AG04449 (cell line): ENCODE data around the gene PPIP5K2.

Source experiments
- CTCF ChIA-PET: fragments of 350-600 bp; formaldehyde crosslinking; extraction: SDS; loops from one replicate; lab custom pipeline; 2021; ENCODE audit warnings: antibody characterized with exemption; lab: Yijun Ruan, JAX
- POLR2A ChIA-PET: fragments of 400-600, 350-600 bp; formaldehyde crosslinking; extraction: SDS; loops from one replicate; lab custom pipeline; 2020; ENCODE audit warnings: antibody characterized with exemption, inconsistent platforms; lab: Yijun Ruan, JAX
- DNase-seq: peaks from one replicate; pipeline ENCODE4 v3.0.0-alpha.2; 2010; ENCODE audit warnings: low read depth, low spot score
- H3K4me3 ChIP-seq: 2 replicates; pipeline ENCODE4 v1.5.1; 2011; ENCODE audit warnings: low read depth, mild to moderate bottlenecking, control low read depth, low read length
- TF ChIP-seq, protein P1 (sequence below): IDR thresholded peaks from one replicate; pipeline ENCODE4 v1.5.1; 2011; ENCODE audit warnings: mild to moderate bottlenecking, moderate library complexity, low read length, control low read depth, inconsistent platforms; ENCODE audit not compliant: insufficient read depth; ENCODE audit errors: missing control alignments

PPIP5K2 gene

DNA sequence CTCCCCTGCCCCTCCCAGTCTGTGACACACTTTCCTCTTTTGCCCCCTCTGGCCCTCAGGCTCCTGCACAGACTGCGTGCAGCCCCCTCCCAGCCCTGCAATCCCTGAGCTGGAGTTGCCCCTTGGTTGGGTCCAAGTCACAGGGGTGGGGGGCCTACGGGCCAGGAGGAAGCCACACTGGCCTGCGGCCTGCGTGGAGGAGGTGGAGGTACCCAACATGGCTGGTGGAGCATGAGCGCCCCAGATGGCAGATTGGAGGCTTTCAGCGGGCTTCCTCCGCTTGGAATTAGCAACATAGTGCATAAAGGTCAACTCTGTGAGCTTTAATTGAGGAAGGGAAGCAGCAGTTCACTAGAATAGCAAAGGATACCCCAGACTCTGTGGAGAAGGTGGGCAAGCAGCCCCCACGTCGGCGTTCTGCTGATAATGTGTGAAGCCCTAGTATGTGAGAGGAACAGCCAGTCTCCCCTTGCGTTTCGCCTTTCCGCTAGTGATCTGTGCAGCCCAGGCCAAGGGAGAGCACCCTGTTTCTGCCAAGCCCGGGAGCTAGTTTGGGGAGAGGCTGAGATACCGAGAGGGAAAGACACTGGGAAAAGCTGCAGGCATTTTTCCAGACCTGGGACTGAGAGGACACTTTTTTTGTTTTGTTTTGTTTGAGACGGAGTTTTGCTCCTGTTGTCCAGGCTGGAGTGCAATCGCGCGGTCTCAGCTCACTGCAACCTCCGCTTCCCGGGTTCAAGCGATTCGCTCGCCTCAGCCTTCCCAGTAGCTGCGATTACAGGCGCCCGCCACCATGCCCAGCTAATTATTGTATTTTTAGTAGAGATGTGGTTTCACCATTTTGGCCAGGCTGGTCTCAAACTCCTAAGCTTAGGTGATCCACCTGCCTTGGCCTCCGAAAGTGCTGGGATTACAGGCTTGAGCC, 103.2 kb downstream of the PPIP5K2 start:
- ChIA-PET POLR2A (no interaction called here), CTCF (interaction anchor here (0.7 to 4.6 kb wide), 10 partner anchors 8 to 260 kb away, joined by 3 to 58 read pairs (median 7); no protein-coding TSS in a partner anchor)

DNA sequence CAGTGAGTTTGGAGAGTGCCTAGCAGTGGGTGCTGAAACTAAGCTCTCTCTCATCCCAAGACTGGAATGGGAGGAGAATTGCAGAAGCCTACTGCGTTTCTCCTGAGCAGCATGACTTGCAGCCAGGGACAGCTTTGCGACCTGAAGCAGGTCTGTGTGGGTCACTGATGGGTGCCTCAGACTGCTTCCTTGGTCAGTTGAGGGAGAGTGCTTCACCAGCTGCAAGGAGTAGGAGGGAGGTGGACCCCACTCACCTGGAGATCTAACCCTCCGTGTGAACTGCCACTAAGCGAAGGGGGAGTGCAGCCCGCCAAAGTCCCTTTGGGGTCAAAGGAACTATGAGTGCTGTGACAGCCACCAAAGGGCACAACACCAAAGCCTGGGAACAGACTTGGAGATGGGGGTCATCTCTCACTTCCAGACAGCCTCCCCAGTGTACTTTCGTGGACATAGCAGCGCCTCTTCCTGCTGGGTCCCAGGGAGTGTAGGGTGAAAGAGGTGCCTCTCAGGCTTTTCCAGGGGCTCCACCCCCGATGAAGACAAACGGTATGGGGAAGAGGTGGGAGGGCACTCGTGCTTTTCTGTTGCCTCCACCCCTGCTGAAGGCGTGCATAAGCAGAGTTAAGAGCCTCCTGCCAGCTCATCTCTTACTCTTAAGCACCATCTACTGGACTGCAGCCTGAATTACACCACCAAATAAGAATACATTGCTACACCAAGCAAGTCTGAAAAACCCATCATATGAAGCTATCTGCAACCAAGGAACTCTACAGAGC, 104.2 kb downstream of the PPIP5K2 start:
- CTCF ChIA-PET: interaction anchor here (0.6 to 4.6 kb wide), 29 partner anchors 9 to 688 kb away, joined by 3 to 58 read pairs (median 4); partner anchors contain the start of gene PPIP5K2
- DNase-seq: no peak
- no peak overlapping the region for H3K4me3 ChIP-seq
- TF ChIP-seq, protein P1, sequence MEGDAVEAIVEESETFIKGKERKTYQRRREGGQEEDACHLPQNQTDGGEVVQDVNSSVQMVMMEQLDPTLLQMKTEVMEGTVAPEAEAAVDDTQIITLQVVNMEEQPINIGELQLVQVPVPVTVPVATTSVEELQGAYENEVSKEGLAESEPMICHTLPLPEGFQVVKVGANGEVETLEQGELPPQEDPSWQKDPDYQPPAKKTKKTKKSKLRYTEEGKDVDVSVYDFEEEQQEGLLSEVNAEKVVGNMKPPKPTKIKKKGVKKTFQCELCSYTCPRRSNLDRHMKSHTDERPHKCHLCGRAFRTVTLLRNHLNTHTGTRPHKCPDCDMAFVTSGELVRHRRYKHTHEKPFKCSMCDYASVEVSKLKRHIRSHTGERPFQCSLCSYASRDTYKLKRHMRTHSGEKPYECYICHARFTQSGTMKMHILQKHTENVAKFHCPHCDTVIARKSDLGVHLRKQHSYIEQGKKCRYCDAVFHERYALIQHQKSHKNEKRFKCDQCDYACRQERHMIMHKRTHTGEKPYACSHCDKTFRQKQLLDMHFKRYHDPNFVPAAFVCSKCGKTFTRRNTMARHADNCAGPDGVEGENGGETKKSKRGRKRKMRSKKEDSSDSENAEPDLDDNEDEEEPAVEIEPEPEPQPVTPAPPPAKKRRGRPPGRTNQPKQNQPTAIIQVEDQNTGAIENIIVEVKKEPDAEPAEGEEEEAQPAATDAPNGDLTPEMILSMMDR: peak; percentile 44
- POLR2A ChIA-PET: no interaction called here

More for the DNA sequence above, 103.2 kb downstream of the PPIP5K2 start:
- TF ChIP-seq, protein P1: no peak
- no peak for DNase-seq
- no peak overlapping the region for H3K4me3 ChIP-seq

DNA sequence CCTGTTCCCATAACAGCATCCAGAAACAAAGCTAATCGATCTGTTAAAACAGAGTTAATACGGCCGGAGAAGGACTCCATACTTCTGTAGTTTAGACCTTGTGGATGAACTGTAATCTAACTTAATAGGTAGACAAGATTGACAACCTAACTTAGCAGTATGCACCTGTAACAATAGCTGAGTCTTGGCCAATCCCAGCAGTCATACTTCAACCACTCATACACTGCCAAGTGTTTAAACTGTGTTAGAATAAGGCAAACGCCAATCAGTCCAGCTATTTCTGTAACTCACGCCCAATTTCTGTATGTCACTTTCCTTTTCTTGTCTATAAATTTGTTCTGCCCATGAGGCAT, 104.8 kb downstream of the PPIP5K2 start:
- no peak for DNase-seq
- ChIA-PET POLR2A (interaction anchor here (0.9 kb wide), 1 partner anchor 34 kb away, joined by 3 read pairs; the partner anchor contains the start of gene MACIR), CTCF (interaction anchor here (0.6 to 4.6 kb wide), 26 partner anchors 8 to 689 kb away, joined by 3 to 58 read pairs (median 5); partner anchors contain the start of gene PPIP5K2)
- TF ChIP-seq, protein P1: no peak
- no peak overlapping the region for H3K4me3 ChIP-seq

DNA sequence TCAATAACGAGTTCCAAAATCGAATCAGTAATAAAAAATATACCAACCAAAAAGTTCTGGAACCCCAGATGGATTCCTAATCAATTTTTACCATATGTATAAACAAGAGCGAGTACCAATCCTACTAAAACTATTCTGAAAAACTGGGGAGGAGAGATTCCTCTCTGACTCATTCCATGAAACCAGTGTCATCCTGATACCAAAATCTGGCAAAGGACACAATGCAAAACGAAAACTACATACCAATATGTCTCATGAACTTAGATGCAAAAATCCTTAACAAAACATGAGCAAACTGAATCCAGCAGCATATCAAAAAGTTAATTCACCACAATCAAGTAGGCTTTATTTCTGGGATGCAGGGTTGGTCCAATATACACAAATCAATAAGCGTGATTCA, 108.0 kb downstream of the PPIP5K2 start:
- POLR2A ChIA-PET: no interaction called here
- DNase-seq: no peak
- CTCF ChIA-PET: no interaction called here
- H3K4me3 ChIP-seq: no peak overlapping the region
- TF ChIP-seq, protein P1: no peak

DNA sequence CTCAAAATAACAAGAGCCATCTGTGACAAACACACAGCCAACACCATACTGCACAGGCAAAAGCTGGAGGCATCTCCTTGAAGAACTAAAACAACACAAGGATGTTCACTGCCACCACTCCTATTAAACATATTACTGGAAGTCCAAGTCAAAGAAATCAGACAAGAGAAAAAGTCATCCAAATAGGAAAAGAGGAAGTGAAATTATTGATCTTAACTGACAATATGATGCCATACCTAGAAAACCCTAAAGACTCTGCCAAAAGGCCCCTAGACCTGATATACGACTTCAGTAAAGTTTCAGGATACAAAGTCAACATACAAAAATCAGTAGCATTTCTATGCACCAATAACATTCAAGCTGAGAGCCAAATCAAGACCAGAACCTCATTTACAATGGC, 108.5 kb downstream of the PPIP5K2 start:
- ChIA-PET POLR2A (no interaction called here), CTCF (no interaction called here)
- TF ChIP-seq, protein P1: no peak
- no peak for DNase-seq
- no peak overlapping the region for H3K4me3 ChIP-seq
